ENCODE measurements around the gene DCST2.
A peak's percentile ranks its signal among the peaks of the same experiment; 100 is the strongest.

Gene DCST2

DNA sequence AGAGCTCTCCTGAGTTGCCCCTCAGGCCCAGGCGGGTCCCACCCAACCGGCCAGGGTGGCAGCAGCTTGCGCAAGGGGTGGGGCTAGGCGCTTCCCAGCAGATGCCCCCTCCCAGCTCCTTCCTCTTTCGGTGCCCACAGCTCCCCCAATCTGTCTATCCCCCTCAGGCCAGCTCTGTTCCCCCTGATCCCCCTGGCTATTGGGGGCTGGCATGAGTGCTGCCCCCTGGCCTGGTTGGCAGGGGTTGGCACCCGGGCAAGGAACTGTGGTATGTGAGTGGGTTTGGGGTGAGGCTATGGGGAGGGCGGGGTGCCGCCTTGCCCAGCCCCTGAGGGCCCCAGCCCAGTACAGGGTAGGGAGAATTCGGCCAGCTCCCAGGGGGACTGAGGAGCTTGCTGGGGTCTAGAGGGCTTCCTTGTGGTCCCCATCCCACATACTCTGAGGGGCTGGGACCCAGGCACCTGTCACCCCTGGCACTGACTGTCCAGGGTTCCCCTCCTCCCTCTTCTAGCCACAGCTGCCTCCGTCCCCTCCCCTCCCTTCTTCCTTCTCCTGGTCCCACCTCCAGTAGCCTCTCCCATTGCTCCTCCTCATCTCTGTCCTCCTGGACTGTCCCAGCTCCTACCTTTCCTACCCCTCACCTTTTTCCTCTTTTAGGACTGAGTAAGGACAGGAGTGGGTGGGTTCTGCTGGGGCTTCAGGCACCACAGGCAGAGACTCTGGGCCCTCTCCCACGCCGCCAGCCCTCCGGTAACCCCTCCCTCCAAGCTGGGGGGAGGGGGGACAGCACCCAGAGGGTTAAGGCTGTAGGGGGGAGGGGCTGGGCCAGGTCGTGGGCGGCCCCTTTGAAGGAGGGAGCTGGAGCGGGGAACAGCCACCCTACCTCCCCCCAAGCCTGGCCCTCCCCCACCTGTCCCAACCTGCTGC, 25.3 kb downstream of the DCST2 start:
- DNase-seq = peak; percentile 69

DNA sequence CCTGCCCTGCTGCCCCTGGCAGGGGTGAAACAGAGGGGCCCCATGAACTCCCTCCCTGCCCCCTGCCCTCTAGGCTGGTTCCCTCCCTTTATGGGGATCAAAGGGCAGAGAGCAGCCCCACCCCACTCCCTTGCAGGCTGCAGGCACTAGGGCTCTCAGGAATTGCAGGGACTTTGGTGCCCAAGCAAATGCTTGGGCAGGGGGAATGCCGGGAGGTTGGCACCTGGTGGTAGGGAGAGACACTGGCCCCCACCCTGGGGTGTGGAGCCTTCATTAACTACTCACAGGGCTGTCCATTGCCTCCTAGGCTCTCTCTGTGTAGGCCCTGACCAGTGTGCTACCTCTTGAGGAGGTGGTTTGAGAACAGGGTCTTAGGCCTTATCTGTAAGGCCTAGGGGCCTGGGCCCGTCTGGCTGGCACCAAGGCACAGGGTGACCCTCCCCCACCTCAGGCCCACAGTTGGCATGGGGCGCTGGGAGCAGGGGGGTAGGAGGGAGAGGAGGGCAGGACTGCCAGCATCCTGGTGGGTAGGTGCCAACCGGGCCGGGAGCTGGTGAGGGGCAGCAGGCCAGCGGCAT, 26.2 kb downstream of the DCST2 start:
- DNase-seq = no peak

DNA sequence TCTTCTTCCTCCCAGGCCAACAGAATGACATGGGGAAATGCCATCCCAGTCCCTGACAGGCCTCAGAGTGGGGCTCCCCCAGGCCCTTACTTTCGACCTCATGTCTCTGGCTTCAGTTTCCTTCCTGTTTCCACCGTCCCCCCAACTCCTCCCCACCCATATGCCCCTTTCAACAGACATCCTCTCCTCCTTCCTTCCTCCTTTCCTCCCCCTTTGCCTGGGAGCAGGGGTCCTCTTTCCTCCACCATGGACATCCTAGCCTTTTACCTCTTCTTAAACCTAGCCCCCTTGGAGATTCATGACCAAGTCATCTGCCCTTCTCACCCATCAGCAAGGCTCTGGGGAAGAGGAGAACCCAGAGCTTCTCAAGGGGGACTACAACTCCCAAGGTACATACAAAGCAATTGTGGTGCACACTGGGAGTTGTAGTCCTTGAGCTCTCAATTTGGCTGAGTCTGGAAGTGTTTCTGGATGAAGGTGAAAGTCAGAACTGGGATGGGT, 26.9 kb downstream of the DCST2 start:
- peak; percentile 82 for DNase-seq

DNA sequence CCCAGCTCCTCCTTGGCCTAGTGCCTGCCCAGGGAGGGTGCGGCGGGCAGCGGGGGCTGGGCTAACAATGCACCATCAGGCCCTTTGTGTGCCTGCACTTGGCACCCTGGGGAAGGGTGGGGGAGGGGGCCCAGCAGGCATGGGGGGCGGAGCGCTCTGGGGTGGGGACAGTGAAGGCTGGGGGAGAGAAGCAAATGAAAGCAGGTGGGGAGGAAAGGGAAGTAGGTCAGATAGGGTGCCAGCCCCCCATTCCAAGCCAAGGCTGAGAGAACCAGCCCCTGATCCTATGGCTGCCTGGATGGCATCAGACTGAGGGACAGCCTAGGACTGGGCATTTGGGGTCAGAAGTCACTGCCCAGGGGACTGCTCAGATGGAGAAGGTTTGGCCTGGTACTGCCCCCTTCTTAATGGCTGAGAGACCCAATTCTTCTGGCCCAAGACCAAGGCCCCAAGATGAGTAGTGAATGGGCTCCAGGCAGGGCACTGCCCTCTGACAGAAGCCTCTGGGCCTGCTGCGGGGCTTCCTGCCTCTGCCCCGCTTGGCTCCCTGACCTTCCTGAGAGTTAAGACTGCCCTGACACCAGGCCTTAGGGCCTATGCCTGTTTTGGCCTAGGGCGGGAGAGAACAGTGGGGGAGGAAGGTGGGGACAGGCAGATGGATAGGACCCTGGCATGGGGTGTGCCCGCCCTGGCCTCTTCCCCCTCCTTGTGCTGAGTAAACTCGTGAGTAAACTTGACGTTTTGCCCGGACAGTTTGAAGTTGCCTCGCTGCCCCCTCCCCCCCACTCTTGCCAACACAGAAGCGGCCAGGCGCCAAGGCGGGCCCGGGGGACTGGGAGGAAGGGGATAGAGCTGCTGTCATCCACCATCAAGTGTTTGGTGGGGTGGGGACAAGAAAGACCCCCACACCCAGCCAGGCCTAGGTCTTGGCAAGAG, 28.2 kb downstream of the DCST2 start:
- no peak for DNase-seq

DNA sequence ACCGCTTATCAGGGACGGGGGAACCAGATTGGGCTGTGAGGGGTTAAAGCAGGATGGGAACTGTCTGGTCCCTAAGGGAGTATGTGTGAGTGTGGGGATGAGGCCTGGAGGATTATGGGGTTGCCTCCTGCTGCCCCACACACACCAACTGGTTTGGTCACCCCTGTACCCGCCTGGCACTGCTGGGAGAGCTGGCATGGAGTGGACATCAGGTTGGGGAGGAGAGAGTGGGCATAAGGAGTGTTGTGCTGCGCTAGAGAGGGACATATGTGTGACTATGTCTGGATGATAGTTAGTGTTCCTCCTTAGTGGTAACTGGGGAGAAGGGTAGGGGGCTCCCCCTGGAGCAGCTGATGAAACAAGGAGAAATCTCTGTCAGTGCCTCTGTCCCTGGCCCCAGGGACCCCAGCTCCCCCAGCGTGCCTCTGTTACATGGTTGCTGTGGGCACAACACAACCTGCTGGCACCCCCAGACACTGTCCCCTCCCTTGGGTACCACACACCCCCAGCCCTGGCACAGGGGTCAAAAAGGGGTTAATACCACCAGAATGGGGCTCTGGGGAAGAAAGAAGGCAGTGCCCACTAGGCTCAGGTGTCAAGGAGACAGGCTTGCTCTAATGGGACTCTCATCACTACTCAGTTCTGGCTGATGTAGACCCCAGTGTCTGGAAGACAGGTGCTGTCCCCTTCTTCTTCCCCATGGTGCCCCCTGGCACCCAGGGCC, 29.1 kb downstream of the DCST2 start:
- no peak for DNase-seq

DNA sequence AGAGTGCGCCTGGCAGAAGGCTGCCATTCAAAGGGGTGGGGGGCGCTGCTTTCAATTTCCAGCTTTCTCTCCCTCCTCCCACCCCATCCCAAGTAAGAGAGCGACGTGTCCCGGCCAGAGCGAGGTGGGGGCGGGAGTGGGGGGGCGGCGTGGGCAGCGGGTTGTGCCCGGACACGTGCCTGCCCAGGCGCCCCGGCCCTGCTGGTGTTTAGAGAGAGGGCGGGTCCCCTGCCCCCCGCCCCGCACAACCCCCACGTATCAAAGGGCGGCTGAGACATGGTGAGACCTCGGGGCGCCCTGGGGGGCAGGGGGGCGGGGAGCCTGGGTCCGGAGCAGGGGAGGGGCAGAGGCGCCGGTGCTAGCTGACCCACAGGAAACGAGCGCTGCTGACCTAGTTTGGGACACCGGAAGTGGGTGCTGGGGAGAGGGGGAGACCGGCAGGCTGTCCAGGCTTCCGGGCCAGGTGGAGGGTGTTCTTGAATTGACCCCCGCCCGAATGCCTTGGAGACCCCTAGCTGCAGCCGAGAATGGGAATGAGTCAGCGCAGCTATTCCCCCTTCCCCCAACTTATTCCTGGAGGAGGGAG, 29.7 kb downstream of the DCST2 start:
- DNase-seq = peak; percentile 22

DNA sequence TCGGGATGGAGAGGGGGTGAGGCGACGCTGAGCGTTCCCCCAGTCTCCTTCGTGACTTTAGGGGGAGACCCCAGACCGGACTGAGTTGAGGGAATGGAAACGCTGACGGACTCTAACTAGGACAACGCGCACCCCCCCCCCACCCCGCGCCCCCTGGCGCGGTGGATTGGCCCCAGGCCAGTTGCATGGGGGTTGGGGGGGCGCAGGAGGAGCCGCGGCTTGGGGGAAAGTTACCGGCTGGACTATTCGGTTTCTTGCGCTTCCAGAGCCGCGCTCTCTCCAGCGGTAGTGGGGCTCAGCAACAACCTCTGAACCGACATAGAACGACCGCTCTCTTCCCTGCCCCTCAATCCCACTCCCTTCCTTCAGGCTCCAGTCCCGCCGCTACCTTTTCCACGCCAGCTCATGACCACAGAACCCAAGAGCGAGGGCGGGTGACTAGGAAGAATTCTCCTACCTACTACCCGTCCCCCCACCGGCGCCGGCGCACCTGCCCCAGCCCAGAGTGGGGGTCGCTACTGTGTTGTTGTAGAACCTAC, 30.3 kb downstream of the DCST2 start:
- no peak for DNase-seq

DNA sequence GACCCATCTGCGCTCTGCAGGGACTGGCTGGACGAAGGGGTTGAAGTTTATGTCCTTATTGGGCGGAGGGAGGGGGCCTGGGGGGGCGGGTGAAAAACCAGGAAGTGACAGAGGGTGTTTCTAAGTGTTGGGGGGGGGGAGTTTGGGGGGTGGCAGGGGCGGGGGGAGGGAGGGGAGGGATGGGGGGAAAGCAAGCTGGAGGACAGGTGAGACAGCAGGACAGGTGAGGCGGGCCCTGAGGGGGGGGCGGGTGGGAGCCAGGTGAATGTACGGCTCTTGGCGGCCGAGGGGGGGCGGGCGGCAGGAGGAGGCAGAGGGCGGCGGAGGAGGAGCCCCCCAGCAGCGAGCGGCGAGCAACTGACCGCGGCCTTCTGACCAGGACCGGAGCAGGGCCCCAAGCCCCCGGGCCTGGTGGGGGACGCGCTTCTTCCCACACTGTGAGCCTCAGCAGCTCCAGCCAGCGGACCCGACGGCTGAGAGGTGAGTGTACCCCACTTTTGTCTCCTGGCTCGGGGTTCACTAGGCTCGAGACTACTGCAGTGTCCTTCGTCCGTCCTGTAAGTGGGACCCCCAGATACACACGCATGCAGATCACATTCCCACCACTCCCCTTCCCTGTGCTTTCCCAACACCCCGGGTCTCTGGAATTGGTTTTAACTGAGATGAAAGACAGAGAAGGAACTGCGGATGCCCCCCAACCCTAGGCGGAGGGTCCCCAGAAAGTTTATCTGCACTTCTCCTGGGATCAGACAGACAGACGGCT, 30.9 kb downstream of the DCST2 start, which contains the start of gene ZBTB7B:
TSS of gene ZBTB7B (plus strand) at position 339 of the 763 bp plus-strand sequence. CDS start 11,859 bp downstream, outside the sequence.
- DNase-seq = no peak

DNA sequence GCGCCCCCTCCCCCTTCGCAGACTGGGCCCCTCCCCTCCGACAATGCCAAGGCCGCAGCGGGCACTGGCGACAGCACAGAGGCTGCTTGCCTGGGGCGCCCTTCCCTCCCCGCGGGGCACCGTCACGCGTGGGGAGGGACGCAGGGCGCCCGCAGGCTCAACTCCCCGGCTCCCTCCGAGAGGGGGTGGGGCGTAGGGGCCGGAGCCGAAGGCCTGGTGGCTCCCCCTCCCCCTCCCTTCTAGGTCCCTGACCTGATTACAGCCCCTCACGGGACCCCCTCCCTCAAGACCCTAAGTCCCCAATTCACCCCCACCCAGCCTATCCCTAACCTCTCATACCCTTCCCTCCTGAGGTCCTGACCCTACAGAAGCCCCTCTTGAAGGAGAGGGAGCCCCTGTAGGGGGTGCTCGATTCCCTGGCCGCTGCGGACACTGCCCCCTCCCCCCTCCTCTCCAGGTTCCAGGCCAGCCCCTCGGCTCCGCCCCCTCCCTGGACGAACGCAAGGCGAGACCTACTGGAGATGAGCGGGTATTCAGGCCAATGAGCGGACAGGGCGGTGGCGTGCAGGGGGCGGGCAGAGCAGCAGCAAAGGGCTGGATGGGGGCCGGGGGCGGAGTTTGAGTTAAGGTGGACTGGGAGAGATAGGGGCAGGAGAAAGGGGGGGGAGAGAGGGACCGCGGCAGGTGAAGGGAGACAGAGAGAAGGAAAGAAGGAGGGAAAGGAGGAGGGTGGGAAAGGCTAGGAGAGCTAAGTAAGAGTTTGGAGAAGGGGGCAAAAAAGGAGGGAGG, 31.7 kb downstream of the DCST2 start:
- peak; percentile 95 for DNase-seq

DNA sequence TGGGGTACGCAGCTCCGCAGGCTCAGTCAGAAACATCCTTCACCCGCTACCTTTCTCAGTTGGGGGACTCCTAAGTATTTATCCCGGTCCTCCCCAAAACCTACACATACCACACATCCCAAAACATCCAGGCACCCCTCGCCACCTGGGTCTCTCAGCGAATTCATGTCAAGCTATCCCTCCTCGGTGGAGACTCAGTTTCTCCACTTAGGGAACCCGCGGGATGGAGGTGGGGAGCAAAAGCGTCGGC, 32.2 kb downstream of the DCST2 start:
- no peak for DNase-seq

DNA sequence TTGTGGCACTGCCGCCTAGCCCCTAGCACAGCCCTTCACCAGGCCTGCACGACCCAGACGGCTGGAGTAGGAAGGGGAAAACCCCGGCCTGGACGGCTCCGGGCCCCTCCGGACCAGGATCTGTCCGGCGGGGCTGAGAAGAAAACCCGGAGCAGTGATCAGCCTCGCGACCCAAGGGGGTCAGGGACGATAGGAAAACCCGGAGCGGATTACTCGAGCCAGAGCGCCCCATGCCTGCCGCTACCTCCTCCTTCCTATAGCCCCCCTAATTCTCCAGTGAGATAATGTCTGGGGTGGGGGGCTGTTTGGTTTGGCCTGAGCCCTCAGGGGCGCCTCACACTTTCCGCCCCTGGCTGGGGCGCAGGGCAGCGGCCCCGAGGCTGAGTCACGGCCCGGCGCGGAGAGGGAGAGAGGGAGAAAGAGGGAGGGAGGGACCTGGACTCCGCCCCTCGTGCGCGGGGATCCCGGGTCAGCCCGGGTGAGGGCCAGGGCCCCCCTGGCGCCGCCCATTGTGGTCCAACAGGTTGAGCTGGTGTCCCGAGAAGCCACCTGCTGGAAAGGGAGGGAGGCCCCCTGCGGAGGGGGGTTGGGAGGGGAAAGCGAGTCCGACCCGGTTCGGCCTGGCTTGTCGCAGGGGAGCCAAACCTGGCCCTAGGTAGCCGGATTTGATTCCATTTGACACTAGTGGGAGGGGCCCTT, 32.7 kb downstream of the DCST2 start:
- DNase-seq = peak; percentile 73

DNA sequence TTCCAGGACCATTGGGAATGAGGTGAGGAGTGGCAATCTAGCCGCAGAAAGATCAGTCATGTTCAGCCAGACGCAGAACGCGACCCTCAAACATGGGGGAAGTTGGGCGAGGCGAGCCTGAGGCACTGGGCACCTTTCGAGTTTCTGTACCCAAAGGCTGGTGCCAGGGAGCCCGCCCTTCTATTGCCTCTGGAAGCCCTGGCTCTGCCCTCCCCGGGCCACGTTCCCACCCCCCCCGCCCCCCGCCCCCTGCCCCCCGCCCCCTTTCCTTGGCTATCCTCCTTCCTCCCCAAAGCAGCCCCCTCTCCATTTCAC, 33.2 kb downstream of the DCST2 start:
- DNase-seq = no peak

DNA sequence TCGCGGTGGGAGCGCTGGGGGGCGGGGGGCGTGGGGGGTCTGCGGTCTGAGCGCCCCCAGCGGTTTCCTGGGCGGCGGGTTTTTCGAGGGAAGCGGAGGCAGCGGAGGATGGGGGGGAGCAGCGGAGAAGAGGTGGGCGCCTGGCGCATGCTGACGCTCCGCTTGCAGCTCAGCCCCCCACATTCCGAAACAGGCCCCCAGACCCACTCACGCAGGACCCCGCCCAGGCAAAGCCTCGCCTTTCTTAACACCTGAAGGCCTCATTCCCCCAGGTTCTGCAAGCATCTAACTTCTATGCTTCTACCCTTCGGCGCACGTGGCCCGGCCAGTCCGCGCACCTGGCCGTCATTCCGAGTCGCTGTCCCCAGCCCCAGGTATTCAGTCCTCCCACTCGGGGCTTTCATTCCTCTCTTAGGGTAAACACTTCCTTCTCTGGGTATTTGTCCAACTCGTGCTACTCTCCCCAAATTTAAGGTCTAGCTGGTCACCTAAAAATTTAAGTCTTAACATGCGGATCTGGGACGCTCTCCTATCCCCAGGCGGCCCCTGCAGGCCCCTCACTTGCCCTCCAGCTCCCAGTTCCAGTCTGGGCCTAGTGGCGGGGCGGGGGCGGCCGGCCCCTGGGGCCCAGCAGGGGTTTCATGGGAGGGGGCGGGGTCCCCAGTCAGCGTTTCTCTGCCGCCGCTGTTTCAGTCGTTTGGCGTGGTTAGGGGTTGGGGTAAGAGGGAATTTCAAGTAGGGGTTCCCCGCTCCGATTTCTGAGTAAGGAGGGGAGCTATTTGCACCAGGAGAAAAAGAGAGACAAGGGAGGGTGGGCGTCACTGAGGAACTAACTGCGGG, 33.8 kb downstream of the DCST2 start:
- no peak for DNase-seq

DNA sequence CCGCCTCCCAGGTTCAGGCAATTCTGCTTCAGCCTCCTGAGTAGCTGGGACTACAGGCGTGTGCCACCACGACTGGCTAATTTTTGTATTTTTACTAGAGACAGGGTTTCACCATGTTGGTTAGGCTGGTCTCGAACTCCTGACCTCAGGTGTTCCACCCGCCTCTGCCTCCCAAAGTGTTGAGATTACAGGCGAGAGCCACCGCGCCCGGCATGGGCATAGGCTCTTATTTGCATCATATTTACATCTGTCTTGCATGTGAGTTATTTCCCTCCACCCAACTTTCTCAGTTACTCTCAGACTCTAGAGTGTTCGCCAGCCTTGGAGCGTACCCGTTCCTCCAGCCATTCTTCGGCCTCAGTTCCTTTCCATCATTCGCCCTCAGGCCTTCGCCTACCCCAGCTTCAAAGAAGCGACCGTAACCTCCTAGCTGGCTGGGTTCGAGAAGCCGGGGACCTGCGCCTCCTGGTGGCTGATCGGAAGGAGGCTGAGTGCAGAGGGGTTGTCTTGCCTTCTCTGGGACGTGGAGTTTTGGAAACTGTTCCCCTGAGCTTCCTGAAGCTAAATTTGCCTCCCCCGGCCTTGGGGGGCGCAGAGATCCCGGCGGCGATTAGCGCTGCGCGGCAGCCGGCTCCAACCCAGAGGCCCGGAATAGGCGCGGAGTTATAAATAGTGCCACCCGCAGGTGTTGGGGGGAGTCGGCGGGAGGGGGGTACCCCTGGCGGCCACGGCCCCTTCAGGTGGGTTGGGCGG, 34.6 kb downstream of the DCST2 start:
- peak; percentile 61 for DNase-seq

DNA sequence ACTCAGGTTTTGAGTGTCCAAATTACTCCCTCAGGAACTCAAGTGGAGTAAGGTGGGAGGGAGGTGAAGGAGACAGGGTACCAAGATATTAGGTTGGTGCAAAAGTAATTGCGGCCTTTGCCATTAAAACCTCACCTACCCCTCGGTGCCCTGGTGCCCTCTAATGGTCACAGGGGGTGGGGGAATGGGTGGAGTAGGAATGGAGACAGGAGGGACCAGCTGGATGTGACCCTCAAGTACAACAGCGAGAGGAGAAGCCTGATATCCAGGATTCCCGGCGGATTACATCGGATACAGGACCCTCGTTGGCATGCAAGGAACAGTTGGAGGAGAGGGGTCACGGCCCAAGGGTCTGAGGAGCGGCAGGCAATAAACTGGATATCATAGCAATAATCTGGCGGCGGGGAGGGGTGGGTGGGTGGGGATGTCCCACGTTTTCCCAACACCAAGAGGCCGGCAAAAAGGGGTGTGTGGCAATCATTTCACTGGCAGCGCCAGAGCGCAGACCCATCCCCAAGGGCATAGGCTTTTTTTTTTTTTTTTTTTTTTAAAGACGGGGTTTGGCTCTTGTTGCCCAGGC, 35.3 kb downstream of the DCST2 start:
- DNase-seq = no peak

DNA sequence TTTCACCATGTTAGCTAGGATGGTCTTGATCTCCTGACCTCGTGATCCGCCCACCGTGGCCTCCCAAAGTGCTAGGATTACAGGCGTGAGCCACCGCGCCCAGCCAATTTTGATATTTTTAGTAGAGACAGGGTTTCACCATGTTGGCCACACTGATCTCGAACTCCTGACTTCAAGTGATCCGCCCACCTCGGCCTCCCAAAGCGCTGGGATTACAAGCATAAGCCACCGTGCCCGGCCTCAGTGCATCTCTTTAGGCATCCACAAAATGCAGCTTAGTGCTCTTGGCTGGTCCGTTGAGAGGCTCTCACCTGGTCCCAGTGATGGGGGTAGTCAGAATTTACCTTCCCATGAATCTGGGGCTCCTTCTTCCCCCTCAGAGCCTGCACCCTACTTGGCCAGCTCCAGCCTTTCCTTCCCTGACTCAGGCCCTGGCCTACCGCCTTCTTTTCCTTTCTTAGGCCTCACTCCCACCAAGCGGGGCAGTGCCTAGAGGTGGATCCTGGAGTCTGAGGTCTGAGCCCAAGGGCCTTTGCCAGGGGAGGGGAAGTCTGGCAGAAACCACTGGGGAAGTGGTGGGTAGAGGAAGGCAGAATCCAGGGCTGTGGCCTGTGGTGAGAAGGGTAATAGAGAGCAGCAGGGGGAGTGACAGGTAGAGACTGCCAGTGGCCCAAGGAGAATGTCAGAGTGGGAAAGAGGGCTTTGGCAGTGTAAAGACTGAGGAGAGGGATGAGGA, 36.4 kb downstream of the DCST2 start:
- DNase-seq = peak; percentile 51

Data from MV-4-11 (cell line).